Measurements from ENCODE around the gene ITGA2.
"Not testable (repeated sequence)": the region's sequence is repeated elsewhere in the genome, so short reads cannot be mapped to it uniquely, and the experiment has no call there.

The ITGA2 gene

GRCh38 chr5:53092242-53092641, 103.1 kb downstream of the ITGA2 start:
- no peak for DNase-seq (ENCODE audit: insufficient read length, low spot score)
- FAIRE-seq: no peak

DNA sequence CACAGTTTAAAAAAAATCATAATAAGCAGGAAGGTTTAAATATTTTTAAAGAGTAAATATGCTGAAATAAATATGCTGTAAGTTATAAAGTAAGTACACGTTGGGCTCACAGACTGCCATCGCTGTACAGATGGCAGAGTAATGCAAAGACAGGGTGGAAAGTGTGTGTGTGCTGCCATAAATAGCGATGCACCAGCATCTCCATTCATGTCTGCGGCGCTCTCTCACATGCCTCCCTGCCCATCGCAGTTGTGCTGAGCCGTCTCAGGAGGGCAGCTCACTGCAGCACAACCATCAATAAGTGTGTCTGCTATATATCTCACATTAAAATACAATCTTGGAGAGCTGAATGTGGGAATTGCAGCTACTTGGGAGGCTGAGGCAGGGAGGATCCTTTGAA, 106.1 kb downstream of the ITGA2 start:
- FAIRE-seq (no peak), DNase-seq (ENCODE audit: insufficient read length, low spot score) (no peak)

DNA sequence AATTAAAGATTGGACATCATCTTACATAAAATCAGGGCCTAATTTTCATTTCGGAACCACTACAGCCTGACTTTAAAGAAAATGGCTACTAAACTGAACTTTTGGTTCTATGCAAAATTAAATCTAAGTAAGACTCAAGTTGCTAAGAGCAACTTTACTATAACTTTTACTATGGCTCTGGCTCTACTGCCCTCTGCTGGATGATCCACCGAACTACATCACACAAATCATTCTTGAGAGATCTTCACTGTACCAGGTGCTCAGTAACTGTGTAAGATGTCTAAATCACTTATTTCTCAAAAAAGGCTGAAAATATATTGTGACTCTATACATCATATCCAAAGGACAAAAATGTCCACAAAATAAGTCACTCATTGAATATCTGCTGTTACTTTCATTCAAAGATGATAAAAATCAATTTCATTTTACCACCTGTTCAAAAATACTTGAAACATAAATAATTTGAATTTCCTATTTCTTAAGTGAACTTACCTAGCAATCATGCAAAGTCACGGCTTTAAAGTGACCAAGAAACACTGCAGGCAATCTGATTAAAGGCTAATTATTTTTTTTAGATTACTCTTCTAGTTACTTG, 106.9 kb downstream of the ITGA2 start:
- DNase-seq (ENCODE audit: insufficient read length, low spot score): peak; percentile 8
- FAIRE-seq: peak; percentile 93

- DNase-seq (ENCODE audit: insufficient read length, low spot score): no peak
- FAIRE-seq: no peak
Observed at GRCh38 chr5:53099546-53099945, 110.4 kb downstream of the ITGA2 start.

DNA sequence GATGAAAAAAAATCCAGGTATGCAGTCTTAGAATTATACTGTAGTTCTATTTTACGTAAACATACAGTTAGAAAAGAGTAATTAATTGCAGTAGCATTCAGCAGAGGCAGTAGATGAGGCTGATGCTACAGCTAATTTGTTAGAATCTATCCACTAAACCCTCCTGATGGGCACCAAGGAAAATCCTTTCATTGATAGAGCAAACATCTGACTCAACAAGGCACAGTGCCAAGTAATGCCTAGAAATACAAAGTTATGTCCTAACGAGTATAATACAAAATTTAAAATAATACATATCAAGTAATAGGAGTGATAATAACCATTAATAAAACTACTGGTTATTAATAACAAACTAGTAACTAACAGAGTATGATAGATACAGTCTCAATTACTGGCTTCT, 111.5 kb downstream of the ITGA2 start:
- DNase-seq (ENCODE audit: insufficient read length, low spot score): no peak
- FAIRE-seq: no peak

GRCh38 chr5:53105611-53106300, 116.6 kb downstream of the ITGA2 start:
- FAIRE-seq: no peak
- no peak for DNase-seq (ENCODE audit: insufficient read length, low spot score)

DNA sequence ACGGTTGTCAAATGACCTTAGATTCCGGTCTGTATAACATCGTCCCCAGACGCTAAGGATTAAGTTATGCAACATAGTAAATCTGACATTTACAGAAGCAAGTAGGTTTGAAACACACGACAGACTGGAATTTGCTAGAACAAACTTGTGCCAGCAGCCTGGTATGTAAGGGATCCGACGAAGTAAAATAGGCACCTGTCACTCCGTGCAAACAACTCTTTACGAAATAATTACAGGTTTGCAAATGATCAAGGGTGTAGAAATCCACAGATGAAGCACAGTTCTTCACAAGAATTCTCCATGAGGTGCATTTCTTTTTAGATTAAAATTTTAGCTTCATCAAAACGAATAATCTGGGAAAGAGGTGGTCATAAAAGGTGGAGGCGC, 119.9 kb downstream of the ITGA2 start:
- FAIRE-seq: peak; percentile 75
- no peak for DNase-seq (ENCODE audit: insufficient read length, low spot score)

DNA sequence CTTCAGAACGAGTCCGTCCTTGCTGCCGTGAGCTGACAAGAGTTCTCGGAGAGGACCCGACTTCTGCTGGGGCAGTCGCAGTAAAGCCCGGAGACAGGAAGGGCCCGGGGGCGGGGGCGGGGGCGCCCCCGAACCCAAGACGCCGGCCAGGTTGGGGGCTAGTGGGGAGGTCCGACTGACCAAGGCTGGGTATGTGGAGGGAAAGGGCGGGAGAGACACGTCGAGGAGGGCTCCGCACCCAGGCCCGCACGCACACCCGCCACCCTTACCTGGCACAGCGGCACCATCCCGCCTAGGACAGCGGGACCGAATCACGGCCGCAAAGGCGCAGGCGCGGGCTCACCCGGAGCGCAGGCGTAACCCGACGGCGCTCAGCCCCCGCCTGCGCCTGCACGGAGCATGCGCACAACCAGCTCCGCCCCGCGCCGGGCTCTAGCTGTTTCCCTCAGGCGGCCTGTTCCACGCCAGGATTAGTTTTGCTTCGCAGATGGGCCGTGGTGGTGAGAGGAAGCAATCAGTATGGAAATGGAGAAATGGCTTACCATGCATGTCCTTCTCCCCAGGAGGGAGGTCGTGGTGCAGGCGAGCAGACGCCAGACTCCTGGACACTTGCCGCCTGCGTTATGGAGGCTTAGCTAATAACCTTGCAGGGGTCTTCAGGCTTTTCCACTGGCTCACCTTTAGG, 120.4 kb downstream of the ITGA2 start, which contains the start of gene MOCS2:
MOCS2 (minus strand) TSS at position 315 of the 685 bp plus-strand sequence. CDS start 2,583 bp downstream, outside the sequence.
- DNase-seq (ENCODE audit: insufficient read length, low spot score) (peak; percentile 81), FAIRE-seq (peak; percentile 94)

- DNase-seq (ENCODE audit: insufficient read length, low spot score) (no peak), FAIRE-seq (no peak)
Observed at GRCh38 chr5:53110156-53110555, 121.0 kb downstream of the ITGA2 start.

DNA sequence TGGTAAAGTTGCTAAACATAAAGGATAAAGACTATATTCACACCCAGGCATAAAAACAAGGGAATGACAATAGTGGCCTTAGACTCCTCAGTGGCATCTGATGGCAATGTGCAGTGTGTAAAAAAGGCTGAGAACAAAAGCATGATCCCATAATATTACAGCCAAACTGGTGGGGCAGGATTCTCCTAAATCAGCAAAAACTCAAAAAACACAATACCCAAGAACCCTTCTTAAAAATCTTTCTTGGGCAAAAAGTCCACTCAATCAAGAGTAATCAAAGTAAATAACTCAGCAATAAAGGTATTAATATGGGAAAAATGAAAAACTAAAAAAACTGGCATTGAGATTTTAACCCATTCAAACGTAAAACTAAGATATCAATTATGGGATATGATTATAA, 122.0 kb downstream of the ITGA2 start:
- DNase-seq (ENCODE audit: insufficient read length, low spot score) (no peak), FAIRE-seq (no peak)

- FAIRE-seq; DNase-seq (ENCODE audit: insufficient read length, low spot score): not testable (repeated sequence)
Observed at GRCh38 chr5:53112307-53112706, 123.2 kb downstream of the ITGA2 start.

DNA sequence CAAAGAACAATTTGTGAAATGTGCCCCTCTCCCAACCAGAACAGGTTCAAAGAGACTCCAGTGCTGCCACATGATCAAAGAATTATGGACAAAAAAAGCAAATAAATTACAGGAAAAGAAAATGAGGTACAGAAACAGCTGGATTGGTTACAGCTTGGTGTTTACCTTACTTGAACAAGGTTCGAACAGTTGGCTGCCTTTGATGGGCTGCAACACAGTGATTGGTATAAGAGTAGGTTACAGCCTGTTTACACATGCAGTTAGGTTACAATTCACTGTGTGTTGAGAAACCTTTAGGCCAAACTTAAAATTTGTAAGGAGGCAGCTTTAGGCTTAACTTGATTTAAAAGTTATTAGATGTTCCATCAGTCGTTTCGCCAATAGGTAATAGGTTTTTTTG, 123.8 kb downstream of the ITGA2 start:
- no peak for FAIRE-seq
- no peak for DNase-seq (ENCODE audit: insufficient read length, low spot score)

DNA sequence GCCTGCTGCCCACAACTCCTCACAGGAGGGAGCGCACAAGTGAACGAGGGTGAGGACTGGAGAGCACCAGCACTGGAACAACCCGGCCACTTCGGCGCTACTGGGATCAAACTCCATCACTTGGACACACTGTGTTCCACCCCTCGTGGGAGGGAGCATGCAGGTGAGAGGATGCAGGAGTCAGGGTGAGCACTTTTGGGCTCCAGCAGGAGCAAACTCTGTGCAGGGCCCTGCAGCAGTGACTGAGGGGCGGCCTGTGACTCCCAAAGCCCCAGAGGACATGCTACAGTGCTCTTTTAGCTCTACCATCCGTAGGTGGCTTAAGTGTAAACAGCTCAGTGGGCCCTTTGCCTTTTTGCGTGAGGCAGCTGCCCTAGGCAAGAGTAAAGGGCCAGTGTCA, 124.8 kb downstream of the ITGA2 start:
- DNase-seq (ENCODE audit: insufficient read length, low spot score): no peak
- no peak for FAIRE-seq

GRCh38 chr5:53114988-53115387, 125.8 kb downstream of the ITGA2 start:
- FAIRE-seq (no peak), DNase-seq (ENCODE audit: insufficient read length, low spot score) (no peak)

- DNase-seq (ENCODE audit: insufficient read length, low spot score) (no peak), FAIRE-seq (no peak)
Observed at GRCh38 chr5:53116597-53116996, 127.4 kb downstream of the ITGA2 start.

DNA sequence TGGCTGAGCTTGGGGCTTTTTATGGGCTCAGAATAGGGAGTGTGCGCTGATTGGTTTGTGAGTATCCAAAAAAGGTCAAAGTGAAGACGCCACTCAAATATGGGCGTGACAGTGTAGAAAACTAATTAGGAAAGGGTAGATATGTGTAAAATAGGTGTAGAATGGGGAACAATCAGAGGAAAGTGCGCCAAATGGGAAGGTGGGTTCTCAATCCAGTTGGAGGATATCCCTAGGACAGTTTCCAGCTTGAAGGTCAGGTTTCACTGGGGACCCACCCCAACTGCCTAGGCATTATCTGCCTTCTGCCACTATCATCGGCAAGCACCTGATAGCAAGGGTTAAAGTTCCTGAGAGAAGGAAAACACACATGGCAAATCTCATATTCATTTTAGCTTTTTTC, 129.7 kb downstream of the ITGA2 start:
- DNase-seq (ENCODE audit: insufficient read length, low spot score) (no peak), FAIRE-seq (no peak)

- no peak for DNase-seq (ENCODE audit: insufficient read length, low spot score)
- FAIRE-seq: no peak
Observed at GRCh38 chr5:53120165-53120564, 131.0 kb downstream of the ITGA2 start.

- FAIRE-seq (no peak), DNase-seq (ENCODE audit: insufficient read length, low spot score) (no peak)
Observed at GRCh38 chr5:53123702-53124101, 134.6 kb downstream of the ITGA2 start.

DNA sequence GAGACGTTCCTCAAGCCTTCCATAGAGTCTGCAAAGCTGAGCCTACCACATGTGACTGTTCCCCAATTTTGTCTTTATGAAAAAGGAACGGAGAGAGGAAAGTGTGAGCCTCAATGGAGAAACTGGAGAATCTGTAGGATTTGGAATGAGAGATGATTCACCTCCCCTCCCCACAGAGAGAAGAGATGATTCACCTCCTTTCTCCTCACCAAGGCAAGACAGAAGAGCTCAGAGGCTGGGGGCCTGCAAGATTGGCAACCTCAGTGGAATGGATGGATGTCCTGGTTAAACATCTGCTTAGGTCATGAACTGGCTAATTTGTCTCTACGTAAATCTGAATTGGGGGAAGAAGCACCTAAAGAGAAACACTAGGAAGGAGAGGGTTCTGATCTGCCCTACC, 137.4 kb downstream of the ITGA2 start:
- no peak for FAIRE-seq

DNA sequence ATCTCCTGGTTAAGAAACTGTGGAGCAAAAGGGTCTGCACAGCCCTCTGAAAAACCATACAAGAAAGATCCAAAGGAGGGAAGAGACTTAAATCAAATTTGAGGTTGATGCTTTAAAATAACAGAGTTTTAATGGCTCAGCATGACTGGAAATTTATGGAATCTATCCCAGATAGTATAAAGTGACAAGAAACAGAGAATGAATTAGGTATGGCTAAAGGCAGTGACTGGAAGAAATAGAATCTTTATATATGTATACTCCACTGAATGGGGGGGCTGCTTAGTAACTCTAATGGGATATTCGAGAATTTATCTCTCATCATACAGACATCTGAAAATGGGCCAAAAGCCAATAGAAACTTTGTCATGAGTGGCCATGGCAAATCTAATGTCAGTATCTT, 138.0 kb downstream of the ITGA2 start:
- peak; percentile 48 for FAIRE-seq
- no peak for DNase-seq (ENCODE audit: insufficient read length, low spot score)

More for the DNA sequence above, 137.4 kb downstream of the ITGA2 start:
- DNase-seq (ENCODE audit: insufficient read length, low spot score): no peak

DNA sequence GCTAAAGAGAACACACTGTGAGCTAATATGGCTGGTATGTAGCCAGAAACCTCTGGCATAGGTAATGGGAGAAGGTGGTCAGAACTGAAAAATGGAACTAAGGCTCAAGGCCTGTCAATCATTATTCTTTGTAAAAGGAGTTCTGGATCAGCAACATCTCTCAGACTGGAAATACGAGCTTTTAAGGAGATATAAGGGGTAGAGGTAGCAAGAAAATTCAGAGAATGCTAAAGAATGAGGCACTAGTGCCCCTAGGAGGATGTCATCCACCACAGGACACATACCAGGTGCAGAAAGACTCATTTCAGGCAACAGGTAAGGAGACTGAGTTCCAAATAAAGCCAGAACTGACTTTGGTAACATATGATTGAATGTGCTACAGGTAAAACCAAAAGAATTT, 139.3 kb downstream of the ITGA2 start:
- DNase-seq (ENCODE audit: insufficient read length, low spot score) (no peak), FAIRE-seq (no peak)

DNA sequence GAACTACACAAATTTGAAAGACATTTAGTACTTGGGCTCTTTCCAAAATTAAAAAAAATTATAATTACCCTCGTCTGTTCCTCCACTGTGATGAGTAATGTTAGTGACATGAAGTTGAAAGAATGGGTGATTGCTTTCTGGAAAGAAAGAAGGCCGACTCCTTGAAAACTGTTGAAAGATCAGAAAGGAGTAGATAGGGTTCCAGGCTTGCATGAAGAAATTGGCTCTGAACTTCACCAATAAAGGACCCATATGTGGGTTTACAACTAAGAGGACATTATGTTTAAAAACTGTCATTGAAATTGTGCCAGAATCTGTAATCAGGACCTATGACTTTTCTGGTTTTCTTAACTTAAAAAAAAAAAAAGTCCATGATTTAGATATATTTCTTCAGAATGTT, 141.1 kb downstream of the ITGA2 start:
- FAIRE-seq: no peak
- no peak for DNase-seq (ENCODE audit: insufficient read length, low spot score)

Measured in GM19239 (cell line).